HepG2 (cell line): ENCODE data around the gene PEX13. TPM values are rescaled to one million over a fixed set of nuclear protein-coding genes. Genes with fewer than 3 reads are reported as not detected.

Experiments used
- ATAC-seq: fragments of 200-7000 bp; cut with Tn5 transposase; 3 replicates; pipeline ENCODE4 v1.9.1; 2020; ENCODE audit warnings: mild to moderate bottlenecking, moderate library complexity
- BruUV-seq: library from RNA; stranded (reverse); fragments of 400-500 nt; replicated peaks from 2 replicates; lab custom pipeline; 2021; lab: Mats Ljungman, UMichigan
- CTCF ChIA-PET: fragments of 300-600 bp; formaldehyde crosslinking; extraction: SDS; loops from one replicate; lab custom pipeline; 2021; ENCODE audit warnings: low total read pairs, inconsistent platforms, low intra/inter-chr PET ratio; lab: Yijun Ruan, JAX
- POLR2A ChIA-PET: fragments of 350-600 bp; sonication (Branson Sonifier 250); formaldehyde crosslinking; loops from one replicate; lab custom pipeline; 2020; ENCODE audit warnings: antibody characterized with exemption, inconsistent platforms; lab: Yijun Ruan, JAX
- DNase-seq: peaks from one replicate; pipeline ENCODE4 v3.0.0-alpha.2; 2015; ENCODE audit warnings: low spot score
- FAIRE-seq: peaks from 3 replicates; lab custom pipeline; 2011; peaks lifted over from hg19 to GRCh38; lab: Jason Lieb, UNC
- H2AFZ ChIP-seq: one replicate; pipeline ENCODE4 v1.6.1; 2011; ENCODE audit warnings: low read length, inconsistent platforms
- H3K27ac ChIP-seq: fragments of 300-600 bp; 3 replicates; pipeline ENCODE4 v1.8.0; 2011; ENCODE audit warnings: mixed run types, mild to moderate bottlenecking, mixed read lengths, low read length, inconsistent platforms; ENCODE audit not compliant: insufficient read depth; ENCODE audit errors: extremely low read length
- H3K27me3 ChIP-seq, 2 experiments: fragments of 200-600 bp in 1 of 2; 2 replicates in 1 of 2; 3 replicates in 1 of 2; pipeline versions ENCODE4 v1.6.0 to v1.8.0; 2011; ENCODE audit warnings: low read length in 2 of 2, mild to moderate bottlenecking in 2 of 2, moderate library complexity in 2 of 2, inconsistent platforms in 1 of 2; ENCODE audit not compliant: insufficient read depth in 2 of 2, control insufficient read depth in 1 of 2
- H3K36me3 ChIP-seq, 2 experiments: fragments of 200-600 bp in 1 of 2; replicated peaks in 1 of 2; 2 replicates in 1 of 2; 3 replicates in 1 of 2; pipeline versions ENCODE4 v1.5.1 to v1.8.0; 2011; ENCODE audit warnings: low read length in 2 of 2, inconsistent platforms in 1 of 2; ENCODE audit not compliant: insufficient read depth in 2 of 2, control insufficient read depth in 1 of 2
- H3K4me1 ChIP-seq: 2 replicates; pipeline ENCODE4 v1.5.1; 2012; ENCODE audit warnings: low read length, inconsistent platforms; ENCODE audit not compliant: insufficient read depth
- H3K4me2 ChIP-seq: 2 replicates; pipeline ENCODE4 v1.6.0; 2011; ENCODE audit warnings: low read depth, low read length, inconsistent platforms
- H3K4me3 ChIP-seq, 3 experiments: fragments of 200-600 bp in 1 of 3; sonication (generic), shearing (Covaris generic) in 1 of 3; replicated peaks in 1 of 3; 2 replicates each; pipeline ENCODE4 v1.5.1; 2011 to 2016; ENCODE audit warnings: low read length in 3 of 3, inconsistent platforms in 2 of 3, low read depth in 2 of 3, mild to moderate bottlenecking in 2 of 3, control low read depth in 1 of 3, mixed read lengths in 1 of 3; ENCODE audit not compliant: insufficient read depth in 1 of 3
- H3K79me2 ChIP-seq: one replicate; pipeline ENCODE4 v1.6.1; 2011; ENCODE audit warnings: low read length, inconsistent platforms; ENCODE audit not compliant: insufficient read depth
- H3K9ac ChIP-seq: 2 replicates; pipeline ENCODE4 v1.6.0; 2011; ENCODE audit warnings: mild to moderate bottlenecking, low read depth, low read length, inconsistent platforms; ENCODE audit not compliant: insufficient read depth
- H3K9me3 ChIP-seq: 2 replicates; pipeline ENCODE4 v1.5.1; 2012; ENCODE audit warnings: mild to moderate bottlenecking, low read length
- H4K20me1 ChIP-seq: 2 replicates; pipeline ENCODE4 v1.6.0; 2011; ENCODE audit warnings: inconsistent platforms, mild to moderate bottlenecking, low read length, moderate library complexity; ENCODE audit not compliant: insufficient read depth
- CEBPB ChIP-seq: IDR thresholded peaks from 2 replicates; pipeline ENCODE4 v1.6.1; 2011; ENCODE audit warnings: low read depth, low read length, improper control_type of control experiment, borderline replicate concordance
- CEBPG ChIP-seq: IDR thresholded peaks from 2 replicates; pipeline ENCODE4 v1.6.1; 2016
- FOXP1 ChIP-seq, 2 experiments: fragments of 450-650 bp in 1 of 2; IDR thresholded peaks; 2 replicates each; pipeline ENCODE4 v1.6.1; 2017 to 2018; ENCODE audit warnings: antibody characterized with exemption in 1 of 2
- HBP1 ChIP-seq: IDR thresholded peaks from 2 replicates; pipeline ENCODE4 v1.6.1; 2016; ENCODE audit warnings: low read depth, control low read depth
- HES4 ChIP-seq: sonication (generic); formaldehyde crosslinking; IDR thresholded peaks from 2 replicates; pipeline ENCODE4 v1.9.0; 2021; ENCODE audit warnings: mild to moderate bottlenecking, missing genetic modification reagents, borderline replicate concordance
- MEIS1 ChIP-seq: sonication (generic); formaldehyde crosslinking; IDR thresholded peaks from 2 replicates; pipeline ENCODE4 v1.9.0; 2021; ENCODE audit warnings: mild to moderate bottlenecking, missing genetic modification reagents, moderate library complexity, borderline replicate concordance
- SMAD3 ChIP-seq: sonication (generic); formaldehyde crosslinking; IDR thresholded peaks from 2 replicates; pipeline ENCODE4 v1.4.0; 2020; ENCODE audit warnings: missing genetic modification reagents
- TCF7L2 ChIP-seq: IDR thresholded peaks from 2 replicates; pipeline ENCODE4 v1.6.1; 2011; ENCODE audit warnings: mild to moderate bottlenecking, low read depth, low read length, moderate library complexity
- ZNF263 ChIP-seq: sonication (generic); formaldehyde crosslinking; IDR thresholded peaks from 2 replicates; pipeline ENCODE4 v1.4.0; 2020; ENCODE audit warnings: missing genetic modification reagents
- ZNF362 ChIP-seq: sonication (generic); formaldehyde crosslinking; IDR thresholded peaks from 2 replicates; pipeline ENCODE4 v1.4.0; 2020; ENCODE audit warnings: missing genetic modification reagents, mild to moderate bottlenecking, borderline replicate concordance
- ZNF382 ChIP-seq: sonication (generic); formaldehyde crosslinking; IDR thresholded peaks from 2 replicates; pipeline ENCODE4 v1.5.0; 2020; ENCODE audit warnings: missing genetic modification reagents, mild to moderate bottlenecking, borderline replicate concordance
- ZNF451 ChIP-seq: sonication (generic); formaldehyde crosslinking; IDR thresholded peaks from 2 replicates; pipeline ENCODE4 v1.5.0; 2020; ENCODE audit warnings: mild to moderate bottlenecking, missing genetic modification reagents
- ZNF770 ChIP-seq: sonication (generic); formaldehyde crosslinking; IDR thresholded peaks from 2 replicates; pipeline ENCODE4 v1.5.0; 2020; ENCODE audit warnings: mild to moderate bottlenecking, missing genetic modification reagents
- WGBS: methylation state at CpG from one replicate; pipeline ENCODE4 v1.1.6; 2017; ENCODE audit warnings: low lambda C conversion rate; 5-methylcytosine and 5-hydroxymethylcytosine counted together
- in situ Hi-C: cut with HindIII; loops from 2 replicates; pipeline ENCODE4 v1.10.0; 2017; ENCODE audit warnings: low pct_unique_long_range_greater_than_20kb; ENCODE audit not compliant: extremely low pct_ligation_motif_present
- intact Hi-C: fragments of 100-400 bp; cut with micrococcal nuclease; formaldehyde crosslinking; loops from one replicate; pipeline ENCODE4 v1.10.0; 2022; ENCODE audit not compliant: unreplicated experiment
- polyA plus RNA-seq, 8 experiments: library from polyadenylated mRNA; depleted of rRNA in 3 of 8; stranded (reverse) in 7 of 8; unstranded in 1 of 8; fragments of >200 nt; fragmentation: Illumina TruSeq in 4 of 8; extraction: Trizol in 4 of 8; gene quantifications; 2 replicates each; pipeline versions ENCODE4 v1.2.1 to v1.2.3, GENCODE V29; 2011 to 2016; ENCODE audit warnings: low read depth in 4 of 8, missing spikeins in 1 of 8, mixed read lengths in 1 of 8; ENCODE audit not compliant: insufficient read depth in 1 of 8
- total RNA-seq, 5 experiments: library from RNA; depleted of rRNA; stranded (reverse); fragments of >200 nt; fragmentation: Illumina TruSeq; extraction: Trizol; gene quantifications; 2 replicates each; pipeline ENCODE4 v1.2.3, GENCODE V29; 2016; ENCODE audit warnings: low read depth in 1 of 5

Gene PEX13
- total and polyA plus RNA-seq, 2 of the 13 experiments (the other 11 are each of a cell fraction or from before 2014, with no cell fraction given), result 47.9 to 75.9 TPM

GRCh38 chr2:61023670-61024069 lies 6.2 kb downstream of the PEX13 start:
- H3K4me1 ChIP-seq, result peaks cover 48% of the 10 kb centered on the region
- WGBS, result 93% methylated on average over 4 of the region's 4 CpGs
- no peak overlapping the region for H3K9ac ChIP-seq
- no peak overlapping the region for H3K4me3 ChIP-seq
- peaks cover 9 to 44% of the 10 kb centered on the region in 2 experiments; a peak in 4 of 5 replicates for H3K36me3 ChIP-seq
- in situ Hi-C loops, result no loop called here
- no peak overlapping the region for H3K4me2 ChIP-seq
- H3K9me3 ChIP-seq, result 0 out of 2 replicates have a peak, but pooled peaks cover 3% of the 10 kb centered on the region
- no peaks in the 10 kb centered on the region; the same call in 1 of the 2 replicates for H4K20me1 ChIP-seq
- POLR2A ChIA-PET, result interaction anchor here (2.3 kb wide), 1 partner anchor 10 kb away, joined by 5 read pairs; no protein-coding TSS in a partner anchor
- DNase-seq (no peak), FAIRE-seq (no peak), ATAC-seq (no peak)
- intact Hi-C loops, result no loop called here
- no TSS peak for BruUV-seq
- H3K79me2 ChIP-seq, result peaks cover 90% of the 10 kb centered on the region
- H3K27ac ChIP-seq, result peak overlapping the region; percentile 0
- H3K27me3 ChIP-seq, result no peaks in the 10 kb centered on the region; a peak in 1 of 5 replicates
- H2AFZ ChIP-seq, result no peak overlapping the region
- CTCF ChIA-PET, result no interaction called here
- peak; percentile 36; the same call in 1 of the 2 replicates for TF ChIP-seq ZNF770 (CRISPR knock-in tag)
- TF ChIP-seq CEBPG (CRISPR knock-in tag), result peak; percentile 67
- no peak for TF ChIP-seq ZNF451 (CRISPR knock-in tag)
- no peak for TF ChIP-seq HBP1 (CRISPR knock-in tag)
- no peak for TF ChIP-seq ZNF362 (CRISPR knock-in tag)
- TF ChIP-seq TCF7L2, result no peak
- TF ChIP-seq SMAD3, result no peak
- no peak for TF ChIP-seq FOXP1 (IDR thresholded peaks at IDR 0.05)
- TF ChIP-seq FOXP1 (CRISPR knock-in tag; IDR thresholded peaks at IDR 0.05), result 0 out of 2 replicates have a peak, but pooled peaks have one; percentile 32
- TF ChIP-seq ZNF382 (CRISPR knock-in tag), result no peak
- peak; percentile 81 for TF ChIP-seq ZNF263 (CRISPR knock-in tag)
- no peak for TF ChIP-seq HES4 (CRISPR knock-in tag)
- TF ChIP-seq CEBPB, result peak; percentile 93
- TF ChIP-seq MEIS1 (CRISPR knock-in tag), result no peak
